Neural progenitor cell (in vitro differentiated cells): Measurements from ENCODE around the gene ZAP70. TPM values are rescaled to one million over a fixed set of nuclear protein-coding genes. Genes with fewer than 3 reads are reported as not detected.

Source experiments
- DNase-seq: peaks from one replicate; pipeline ENCODE4 v3.0.0-alpha.2; 2016; ENCODE audit warnings: low spot score
- H2AFZ ChIP-seq: fragments of 200-600 bp; sonication (generic); replicated peaks from 2 replicates; pipeline ENCODE4 v1.6.1; 2016; ENCODE audit warnings: antibody characterized with exemption
- H3F3A ChIP-seq: fragments of 200-600 bp; sonication (generic); 2 replicates; pipeline ENCODE4 v1.6.1; 2016; ENCODE audit warnings: antibody characterized with exemption, low read depth
- H3K27ac ChIP-seq: fragments of 200-600 bp; sonication (generic); 2 replicates; pipeline ENCODE4 v1.5.1; 2016; ENCODE audit warnings: mild to moderate bottlenecking
- H3K27me3 ChIP-seq: fragments of 200-600 bp; sonication (generic); 2 replicates; pipeline ENCODE4 v1.6.1; 2016; ENCODE audit warnings: mild to moderate bottlenecking, moderate library complexity
- H3K36me3 ChIP-seq: fragments of 200-600 bp; sonication (generic); 2 replicates; pipeline ENCODE4 v1.5.1; 2016
- H3K4me1 ChIP-seq: fragments of 200-600 bp; sonication (generic); 2 replicates; pipeline ENCODE4 v1.6.1; 2016; ENCODE audit warnings: mixed run types
- H3K4me2 ChIP-seq: fragments of 200-600 bp; sonication (generic); 2 replicates; pipeline ENCODE4 v1.6.1; 2016
- H3K4me3 ChIP-seq: fragments of 200-600 bp; sonication (generic); 2 replicates; pipeline ENCODE4 v1.5.1; 2016
- H3K79me2 ChIP-seq: fragments of 200-600 bp; sonication (generic); 2 replicates; pipeline ENCODE4 v1.6.1; 2016; ENCODE audit warnings: low read depth
- H3K9ac ChIP-seq: fragments of 200-600 bp; sonication (generic); 2 replicates; pipeline ENCODE4 v1.6.1; 2016
- H3K9me3 ChIP-seq: fragments of 200-600 bp; sonication (generic); 2 replicates; pipeline ENCODE4 v1.5.1; 2016; ENCODE audit warnings: low read depth
- H4K20me1 ChIP-seq: fragments of 200-600 bp; sonication (generic); 2 replicates; pipeline ENCODE4 v1.6.1; 2016; ENCODE audit warnings: low read depth
- H3K27ac Mint-ChIP-seq: 3 replicates; pipeline ENCODE4 v1.8.0; 2021; ENCODE audit warnings: mixed read lengths
- H3K27me3 Mint-ChIP-seq: 2 replicates; pipeline ENCODE4 v1.8.0; 2022; ENCODE audit warnings: low read depth, mild to moderate bottlenecking, inconsistent platforms, moderate library complexity, mixed read lengths; ENCODE audit not compliant: insufficient read depth
- H3K36me3 Mint-ChIP-seq: 3 replicates; pipeline ENCODE4 v1.8.0; 2021; ENCODE audit warnings: mixed read lengths
- H3K4me1 Mint-ChIP-seq: 3 replicates; pipeline ENCODE4 v1.8.0; 2021; ENCODE audit warnings: mixed read lengths
- H3K4me3 Mint-ChIP-seq: 3 replicates; pipeline ENCODE4 v1.8.0; 2021; ENCODE audit warnings: mild to moderate bottlenecking, moderate library complexity, mixed read lengths
- H3K9me3 Mint-ChIP-seq: 3 replicates; pipeline ENCODE4 v1.8.0; 2020; ENCODE audit warnings: mixed read lengths
- CTCF ChIP-seq: fragments of 200-600 bp; sonication (generic); IDR thresholded peaks from 2 replicates; pipeline ENCODE4 v1.5.1; 2017; ENCODE audit warnings: antibody characterized with exemption, mild to moderate bottlenecking
- EZH2 ChIP-seq: fragments of 200-600 bp; sonication (generic); IDR thresholded peaks from 2 replicates; pipeline ENCODE4 v1.6.1; 2017; ENCODE audit warnings: antibody characterized with exemption, mild to moderate bottlenecking, moderate library complexity
- EZH2phosphoT487 ChIP-seq: fragments of 200-600 bp; sonication (generic); IDR thresholded peaks from 2 replicates; pipeline ENCODE4 v1.6.1; 2017; ENCODE audit warnings: antibody characterized with exemption
- total RNA-seq: library from RNA; depleted of rRNA; stranded (reverse); fragments of >200 nt; gene quantifications from 2 replicates; pipeline ENCODE4 v1.2.3, GENCODE V29; 2015; ENCODE audit warnings: low replicate concordance

The ZAP70 gene
- total RNA-seq, 1 donor from 2014 or later = not detected

GRCh38 chr2:97733341-97734035, 20.1 kb downstream of the ZAP70 start:
- H3K27ac ChIP-seq = no peak overlapping the region
- H3K4me3 ChIP-seq = no peak overlapping the region
- H3K36me3 ChIP-seq = no peaks in the 10 kb centered on the region
- H4K20me1 ChIP-seq = no peaks in the 10 kb centered on the region
- no peak overlapping the region for H3K27ac Mint-ChIP-seq
- no peak overlapping the region for H3K4me2 ChIP-seq
- H3K9ac ChIP-seq = no peak overlapping the region
- H3F3A ChIP-seq = no peaks in the 10 kb centered on the region
- no peak overlapping the region for H3K4me3 Mint-ChIP-seq
- no peaks in the 10 kb centered on the region for H3K36me3 Mint-ChIP-seq
- peaks cover 3% of the 10 kb centered on the region for H3K27me3 Mint-ChIP-seq
- no peaks in the 10 kb centered on the region for H3K79me2 ChIP-seq
- no peak overlapping the region for H2AFZ ChIP-seq
- TF ChIP-seq EZH2phosphoT487 (no peak), CTCF (no peak), EZH2 (no peak)
- no peaks in the 10 kb centered on the region for H3K27me3 ChIP-seq
- H3K9me3 Mint-ChIP-seq = no peaks in the 10 kb centered on the region
- no peaks in the 10 kb centered on the region for H3K9me3 ChIP-seq
- no peak for DNase-seq
- no peaks in the 10 kb centered on the region for H3K4me1 ChIP-seq
- no peaks in the 10 kb centered on the region for H3K4me1 Mint-ChIP-seq

- Histone ChIP-seq H3K4me3 (no peak overlapping the region), H3K79me2 (no peaks in the 10 kb centered on the region), H3K27me3 (no peaks in the 10 kb centered on the region), H3K9ac (no peak overlapping the region), H3K36me3 (no peaks in the 10 kb centered on the region), H4K20me1 (no peaks in the 10 kb centered on the region), H2AFZ (no peak overlapping the region), H3F3A (no peaks in the 10 kb centered on the region), H3K27ac (no peak overlapping the region), H3K4me1 (no peaks in the 10 kb centered on the region), H3K9me3 (no peaks in the 10 kb centered on the region), H3K4me2 (no peak overlapping the region)
- H3K36me3 Mint-ChIP-seq = no peaks in the 10 kb centered on the region
- H3K4me1 Mint-ChIP-seq = no peaks in the 10 kb centered on the region
- H3K27me3 Mint-ChIP-seq = peaks cover 5% of the 10 kb centered on the region
- no peak overlapping the region for H3K4me3 Mint-ChIP-seq
- DNase-seq = no peak
- H3K27ac Mint-ChIP-seq = no peak overlapping the region
- TF ChIP-seq CTCF (no peak), EZH2phosphoT487 (no peak), EZH2 (no peak)
- no peaks in the 10 kb centered on the region for H3K9me3 Mint-ChIP-seq
Observed at GRCh38 chr2:97734061-97735051, 21.0 kb downstream of the ZAP70 start.

- H3K4me1 Mint-ChIP-seq = no peaks in the 10 kb centered on the region
Observed at GRCh38 chr2:97735161-97735561, 21.8 kb downstream of the ZAP70 start.

More at GRCh38 chr2:97735161-97735561, 21.8 kb downstream of the ZAP70 start:
- DNase-seq = no peak
- Mint-ChIP-seq H3K4me3 (no peak overlapping the region), H3K27ac (no peak overlapping the region), H3K9me3 (no peaks in the 10 kb centered on the region), H3K36me3 (no peaks in the 10 kb centered on the region), H3K27me3 (peaks cover 5% of the 10 kb centered on the region)
- no peak overlapping the region for H3K9ac ChIP-seq
- H3K27ac ChIP-seq = no peak overlapping the region
- no peaks in the 10 kb centered on the region for H3K36me3 ChIP-seq
- H3K79me2 ChIP-seq = no peaks in the 10 kb centered on the region
- no peak overlapping the region for H3K4me3 ChIP-seq
- no peak for TF ChIP-seq EZH2
- TF ChIP-seq CTCF = no peak
- TF ChIP-seq EZH2phosphoT487 = no peak
- H3K9me3 ChIP-seq = no peaks in the 10 kb centered on the region
- H3F3A ChIP-seq = no peaks in the 10 kb centered on the region
- H3K27me3 ChIP-seq = no peaks in the 10 kb centered on the region
- no peaks in the 10 kb centered on the region for H3K4me1 ChIP-seq
- no peak overlapping the region for H2AFZ ChIP-seq
- no peaks in the 10 kb centered on the region for H4K20me1 ChIP-seq
- H3K4me2 ChIP-seq = no peak overlapping the region
